ENCODE data around the gene NBPF3.

The NBPF3 gene

DNA sequence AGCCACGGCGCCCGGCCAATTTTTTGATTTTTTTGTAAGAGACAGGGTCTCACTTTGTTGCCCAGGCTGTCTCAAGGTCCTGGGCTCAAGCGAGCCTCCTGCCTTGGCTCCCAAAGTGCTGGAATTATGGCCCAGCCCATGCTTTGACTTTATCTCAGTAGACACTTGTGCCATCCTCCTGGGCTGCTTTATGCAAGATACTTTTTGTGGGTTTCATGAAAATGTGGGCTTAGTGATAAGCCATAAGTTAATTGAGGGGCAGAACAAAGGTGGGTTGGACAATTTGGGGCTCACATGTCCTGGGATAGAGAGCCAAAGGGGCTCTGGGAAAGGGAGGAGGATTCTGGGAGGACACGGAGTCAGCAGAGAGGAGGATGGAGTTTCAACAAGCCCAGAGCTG lies 91.3 kb downstream of the NBPF3 start:
- Histone ChIP-seq H3K4me3 (replicated peaks; ENCODE audit: low read depth, low read length) (no peak overlapping the region), H3K27me3 (replicated peaks; ENCODE audit: control insufficient read depth, insufficient read depth, low read length) (no peaks in the 10 kb centered on the region; the same call in 1 of the 2 replicates), H3K36me3 (ENCODE audit: control insufficient read depth, insufficient read depth, low read length) (no peaks in the 10 kb centered on the region)
- DNase-seq (ENCODE audit: extremely low read depth, insufficient read length): no peak
- TF ChIP-seq, protein P1, sequence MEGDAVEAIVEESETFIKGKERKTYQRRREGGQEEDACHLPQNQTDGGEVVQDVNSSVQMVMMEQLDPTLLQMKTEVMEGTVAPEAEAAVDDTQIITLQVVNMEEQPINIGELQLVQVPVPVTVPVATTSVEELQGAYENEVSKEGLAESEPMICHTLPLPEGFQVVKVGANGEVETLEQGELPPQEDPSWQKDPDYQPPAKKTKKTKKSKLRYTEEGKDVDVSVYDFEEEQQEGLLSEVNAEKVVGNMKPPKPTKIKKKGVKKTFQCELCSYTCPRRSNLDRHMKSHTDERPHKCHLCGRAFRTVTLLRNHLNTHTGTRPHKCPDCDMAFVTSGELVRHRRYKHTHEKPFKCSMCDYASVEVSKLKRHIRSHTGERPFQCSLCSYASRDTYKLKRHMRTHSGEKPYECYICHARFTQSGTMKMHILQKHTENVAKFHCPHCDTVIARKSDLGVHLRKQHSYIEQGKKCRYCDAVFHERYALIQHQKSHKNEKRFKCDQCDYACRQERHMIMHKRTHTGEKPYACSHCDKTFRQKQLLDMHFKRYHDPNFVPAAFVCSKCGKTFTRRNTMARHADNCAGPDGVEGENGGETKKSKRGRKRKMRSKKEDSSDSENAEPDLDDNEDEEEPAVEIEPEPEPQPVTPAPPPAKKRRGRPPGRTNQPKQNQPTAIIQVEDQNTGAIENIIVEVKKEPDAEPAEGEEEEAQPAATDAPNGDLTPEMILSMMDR (IDR thresholded peaks at IDR 0.05; ENCODE audit: insufficient read depth, low read length, poor library complexity, severe bottlenecking): no peak

DNA sequence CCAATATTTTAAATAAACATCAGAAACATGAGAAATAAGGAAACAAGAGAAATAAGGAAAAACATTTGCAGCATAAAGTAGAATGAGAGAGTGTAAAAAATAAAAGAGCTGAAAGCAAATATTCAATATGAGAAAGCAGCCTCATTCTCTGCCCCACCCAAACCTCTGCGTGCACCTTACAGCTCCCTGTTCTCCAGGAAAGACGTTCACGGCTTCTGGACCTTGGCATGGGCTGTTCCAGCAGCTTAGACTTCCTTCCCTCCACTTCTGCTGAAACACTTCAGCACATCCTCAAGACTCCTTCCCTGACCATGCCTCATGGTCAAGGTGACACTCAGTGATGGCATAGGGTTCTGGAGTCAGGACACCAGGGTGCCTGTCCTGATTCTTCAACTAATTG lies 92.6 kb downstream of the NBPF3 start:
- Histone ChIP-seq H3K4me3 (replicated peaks; ENCODE audit: low read depth, low read length) (no peak overlapping the region), H3K36me3 (ENCODE audit: control insufficient read depth, insufficient read depth, low read length) (no peaks in the 10 kb centered on the region), H3K27me3 (replicated peaks; ENCODE audit: control insufficient read depth, insufficient read depth, low read length) (no peaks in the 10 kb centered on the region; the same call in 1 of the 2 replicates)
- no peak for DNase-seq (ENCODE audit: extremely low read depth, insufficient read length)
- TF ChIP-seq, protein P1 (IDR thresholded peaks at IDR 0.05; ENCODE audit: insufficient read depth, low read length, poor library complexity, severe bottlenecking): no peak

DNA sequence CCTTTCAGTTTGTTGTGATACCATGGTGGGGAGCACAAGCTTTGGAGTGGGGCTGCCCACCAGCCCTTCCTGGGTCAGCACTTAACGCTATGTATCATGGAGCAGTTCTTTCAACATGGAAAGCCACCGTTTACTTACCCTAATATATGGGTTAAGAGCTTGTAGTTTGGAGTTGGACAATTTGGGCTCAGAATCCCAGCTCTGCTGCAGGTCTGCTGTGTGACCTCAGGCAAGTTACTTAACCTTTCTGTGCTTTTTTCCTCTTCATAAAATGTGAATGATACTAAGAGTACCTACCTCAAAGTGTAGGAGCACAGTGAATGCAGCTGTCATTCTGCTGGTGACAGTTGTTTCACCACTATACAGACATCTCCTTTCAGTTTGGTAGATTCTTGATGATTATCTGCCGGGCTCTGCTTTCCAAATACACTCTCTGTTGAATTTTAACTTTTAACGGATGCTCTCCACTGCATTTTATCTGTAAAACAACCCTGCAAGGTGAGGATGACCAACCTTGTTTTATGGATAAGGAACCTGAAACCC lies 93.1 kb downstream of the NBPF3 start:
- Histone ChIP-seq H3K36me3 (ENCODE audit: control insufficient read depth, insufficient read depth, low read length) (no peaks in the 10 kb centered on the region), H3K27me3 (replicated peaks; ENCODE audit: control insufficient read depth, insufficient read depth, low read length) (no peaks in the 10 kb centered on the region; the same call in none of the 2 replicates), H3K4me3 (replicated peaks; ENCODE audit: low read depth, low read length) (no peak overlapping the region)
- TF ChIP-seq, protein P1 (IDR thresholded peaks at IDR 0.05; ENCODE audit: insufficient read depth, low read length, poor library complexity, severe bottlenecking): no peak
- DNase-seq (ENCODE audit: extremely low read depth, insufficient read length): no peak

DNA sequence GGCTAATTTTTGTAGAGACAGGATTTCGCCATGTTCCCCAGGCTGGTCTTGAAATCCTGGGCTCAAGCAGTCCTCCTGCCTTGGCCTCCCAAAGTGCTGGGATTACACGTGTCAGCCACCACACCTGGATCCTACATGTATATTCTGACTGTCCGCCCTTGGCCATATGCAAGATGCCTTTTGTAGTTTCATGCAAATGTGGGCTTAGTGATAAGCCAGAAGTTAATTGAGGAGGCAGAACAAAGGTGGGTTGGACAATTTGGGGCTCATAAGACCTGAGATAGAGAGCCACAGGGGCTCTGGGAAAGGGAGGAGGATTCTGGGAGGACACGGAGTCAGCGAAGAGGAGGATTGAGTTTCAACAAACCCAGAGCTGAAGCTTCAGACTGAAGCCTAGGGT lies 94.2 kb downstream of the NBPF3 start:
- no peak for DNase-seq (ENCODE audit: extremely low read depth, insufficient read length)
- TF ChIP-seq, protein P1 (IDR thresholded peaks at IDR 0.05; ENCODE audit: insufficient read depth, low read length, poor library complexity, severe bottlenecking): no peak
- Histone ChIP-seq H3K4me3 (replicated peaks; ENCODE audit: low read depth, low read length) (no peak overlapping the region), H3K27me3 (replicated peaks; ENCODE audit: control insufficient read depth, insufficient read depth, low read length) (no peaks in the 10 kb centered on the region; the same call in none of the 2 replicates), H3K36me3 (ENCODE audit: control insufficient read depth, insufficient read depth, low read length) (no peaks in the 10 kb centered on the region)
